ENCODE measurements around the gene NPR2.
A peak's percentile ranks its signal among the peaks of the same experiment; 100 is the strongest.

NPR2 gene

GRCh38 chr9:35808433-35808832 is 17.0 kb downstream of the NPR2 start:
- DNase-seq (ENCODE audit: low read depth), result no peak
- TF ChIP-seq CTCF (conservative IDR thresholded peaks at IDR 0.05; ENCODE audit: low read depth, low read length), result no peak
- H3K4me3 ChIP-seq (ENCODE audit: low read depth, low read length), result no peak overlapping the region

DNA sequence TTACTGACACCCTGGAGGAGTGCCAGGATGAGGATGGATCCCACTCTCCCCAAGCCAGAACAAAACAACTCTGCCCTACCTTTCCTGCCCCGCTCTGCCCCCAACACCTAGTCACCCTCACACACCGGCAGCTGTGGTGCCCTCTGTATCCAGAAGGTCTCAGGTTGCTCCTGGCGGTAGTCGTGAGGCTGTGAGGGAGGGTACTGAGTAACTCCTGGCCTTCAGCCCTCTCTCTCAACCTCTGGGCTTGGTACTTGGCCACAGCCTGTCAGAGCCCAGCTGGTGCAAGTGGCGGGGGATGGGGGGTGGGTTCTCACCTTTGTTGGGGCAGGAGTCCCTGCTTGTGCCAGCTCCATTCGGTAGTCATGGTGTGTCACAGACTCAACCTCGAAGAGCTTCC is 18.7 kb downstream of the NPR2 start:
- no peak overlapping the region for H3K4me3 ChIP-seq (ENCODE audit: low read depth, low read length)
- DNase-seq (ENCODE audit: low read depth), result no peak
- TF ChIP-seq CTCF (conservative IDR thresholded peaks at IDR 0.05; ENCODE audit: low read depth, low read length), result no peak

DNA sequence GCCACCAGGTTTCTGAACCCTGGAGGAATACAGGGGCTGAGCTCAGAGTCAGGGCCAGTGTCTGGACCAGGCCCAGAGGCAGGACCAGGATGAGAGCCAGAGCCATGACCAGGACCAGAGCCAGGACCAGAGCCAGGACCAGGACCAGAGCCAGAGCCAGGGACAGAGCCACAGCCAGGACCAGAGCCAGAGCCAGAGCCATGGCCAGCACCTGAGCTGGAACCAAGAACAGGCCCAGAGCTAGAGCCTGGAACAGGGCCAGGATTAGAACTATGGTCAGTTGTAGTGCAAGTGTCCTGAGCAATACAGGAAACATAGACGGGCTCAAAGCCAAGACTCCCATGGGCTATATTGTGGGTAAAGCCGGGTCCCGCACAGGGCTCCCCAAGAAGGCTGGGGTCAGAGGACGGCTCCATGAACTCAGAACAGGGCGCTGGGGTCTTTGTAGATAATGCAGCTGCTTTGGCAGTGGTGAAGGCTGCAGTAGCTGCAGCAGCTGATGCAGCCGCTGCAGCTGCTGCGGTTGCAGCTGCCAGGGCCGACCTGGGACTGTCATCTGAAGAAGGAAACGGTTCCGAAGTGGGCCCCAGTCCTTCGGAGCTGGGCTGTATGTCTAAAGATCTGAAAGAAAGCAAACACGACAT is 20.1 kb downstream of the NPR2 start:
- peak; percentile 32 for DNase-seq (ENCODE audit: low read depth)
- peak overlapping the region; percentile 65 for H3K4me3 ChIP-seq (ENCODE audit: low read depth, low read length)
- TF ChIP-seq CTCF (conservative IDR thresholded peaks at IDR 0.05; ENCODE audit: low read depth, low read length), result no peak

DNA sequence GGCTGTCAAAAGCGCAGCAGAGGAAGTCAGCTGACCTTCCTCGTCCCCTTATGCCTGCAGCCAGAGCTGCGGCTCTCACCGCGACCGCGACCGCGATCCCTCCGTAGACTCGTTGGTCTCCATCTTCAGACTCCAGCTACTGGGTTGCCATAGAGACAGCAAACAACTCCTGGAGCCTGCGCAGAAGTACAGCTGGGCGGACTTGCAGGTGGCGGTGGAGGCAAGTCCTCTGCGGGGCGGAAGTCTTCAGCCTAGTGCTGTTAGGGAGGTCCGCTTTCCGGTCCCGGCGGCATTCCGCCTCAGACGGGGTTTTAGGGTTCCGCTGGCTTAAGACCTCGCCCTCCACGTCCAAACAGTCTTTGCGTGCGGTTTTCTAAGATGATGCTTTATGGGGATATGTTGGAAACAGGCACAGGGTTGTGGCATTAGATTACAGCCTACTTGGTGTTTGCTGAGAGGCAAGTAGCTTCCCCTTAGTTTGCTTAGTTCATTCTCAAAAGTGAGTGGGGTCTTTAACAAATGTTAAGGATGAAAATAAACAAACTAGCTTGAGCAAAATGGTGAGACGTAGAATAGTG is 20.7 kb downstream of the NPR2 start, which contains the start of gene SPAG8:
SPAG8 (minus strand) TSS at position 238 of the 578 bp plus-strand sequence; CDS start at position 123, 115 bp downstream.
- H3K4me3 ChIP-seq (ENCODE audit: low read depth, low read length), result peak within 1 kb of the TSS; percentile 65
- peak; percentile 6 for TF ChIP-seq CTCF (conservative IDR thresholded peaks at IDR 0.05; ENCODE audit: low read depth, low read length)
- peak; percentile 98 for DNase-seq (ENCODE audit: low read depth)

- DNase-seq (ENCODE audit: low read depth), result peak; percentile 47
These were observed 22.2 kb downstream of the NPR2 start for GRCh38 chr9:35813434-35814105.

DNA sequence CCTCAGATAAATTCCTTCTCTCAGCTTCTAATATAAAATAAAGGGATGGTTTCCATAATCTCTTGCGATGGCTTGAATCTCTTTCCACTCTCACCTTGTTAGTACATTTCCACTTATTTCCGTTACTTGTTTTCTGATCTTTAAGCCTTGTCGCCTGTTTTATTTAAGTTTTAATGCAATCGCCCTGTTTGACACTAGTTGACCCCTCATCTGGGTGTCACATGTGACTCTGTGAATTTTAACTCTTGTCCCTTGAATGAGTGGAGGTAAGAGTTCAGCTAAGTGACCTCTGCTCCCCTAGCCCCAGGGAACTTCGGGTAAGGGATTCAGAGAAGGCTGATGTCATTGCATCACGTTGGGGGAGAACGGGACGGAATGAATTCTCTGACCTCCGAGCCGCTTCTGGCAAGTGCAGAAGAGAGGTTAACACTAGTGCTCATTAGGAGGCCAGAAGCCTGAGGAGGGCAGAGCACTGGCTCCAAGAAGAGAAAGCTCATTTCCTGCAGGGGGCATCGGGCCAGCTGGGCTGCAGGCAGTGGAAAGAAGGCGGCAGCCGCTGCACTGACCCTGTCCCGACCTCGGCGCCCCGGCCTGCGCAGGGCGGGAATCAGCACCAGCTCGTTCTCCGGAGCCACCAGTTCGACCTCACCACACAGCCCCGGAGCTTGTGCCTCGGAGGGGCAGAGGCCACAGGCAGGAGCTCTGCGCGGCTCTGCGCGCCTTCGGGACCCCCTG is 22.9 kb downstream of the NPR2 start:
- peak; percentile 53 for DNase-seq (ENCODE audit: low read depth)
- TF ChIP-seq CTCF (conservative IDR thresholded peaks at IDR 0.05; ENCODE audit: low read depth, low read length), result peak; percentile 48
- H3K4me3 ChIP-seq (ENCODE audit: low read depth, low read length), result peak overlapping the region; percentile 87

More at GRCh38 chr9:35813434-35814105, 22.2 kb downstream of the NPR2 start:
- TF ChIP-seq CTCF (conservative IDR thresholded peaks at IDR 0.05; ENCODE audit: low read depth, low read length), result peak; percentile 56
- H3K4me3 ChIP-seq (ENCODE audit: low read depth, low read length), result no peak overlapping the region
